HG02763 (cell line): ENCODE data around the gene GLS2.
"Not testable (repeated sequence)": the region's sequence is repeated elsewhere in the genome, so short reads cannot be mapped to it uniquely, and the experiment has no call there.

ENCODE experiments used
- ATAC-seq: cut with Tn5 transposase; IDR thresholded peaks from one replicate; pipeline ENCODE4 v1.9.1; 2021; ENCODE audit warnings: mild to moderate bottlenecking, moderate library complexity; ENCODE audit not compliant: unreplicated experiment

GLS2 gene

DNA sequence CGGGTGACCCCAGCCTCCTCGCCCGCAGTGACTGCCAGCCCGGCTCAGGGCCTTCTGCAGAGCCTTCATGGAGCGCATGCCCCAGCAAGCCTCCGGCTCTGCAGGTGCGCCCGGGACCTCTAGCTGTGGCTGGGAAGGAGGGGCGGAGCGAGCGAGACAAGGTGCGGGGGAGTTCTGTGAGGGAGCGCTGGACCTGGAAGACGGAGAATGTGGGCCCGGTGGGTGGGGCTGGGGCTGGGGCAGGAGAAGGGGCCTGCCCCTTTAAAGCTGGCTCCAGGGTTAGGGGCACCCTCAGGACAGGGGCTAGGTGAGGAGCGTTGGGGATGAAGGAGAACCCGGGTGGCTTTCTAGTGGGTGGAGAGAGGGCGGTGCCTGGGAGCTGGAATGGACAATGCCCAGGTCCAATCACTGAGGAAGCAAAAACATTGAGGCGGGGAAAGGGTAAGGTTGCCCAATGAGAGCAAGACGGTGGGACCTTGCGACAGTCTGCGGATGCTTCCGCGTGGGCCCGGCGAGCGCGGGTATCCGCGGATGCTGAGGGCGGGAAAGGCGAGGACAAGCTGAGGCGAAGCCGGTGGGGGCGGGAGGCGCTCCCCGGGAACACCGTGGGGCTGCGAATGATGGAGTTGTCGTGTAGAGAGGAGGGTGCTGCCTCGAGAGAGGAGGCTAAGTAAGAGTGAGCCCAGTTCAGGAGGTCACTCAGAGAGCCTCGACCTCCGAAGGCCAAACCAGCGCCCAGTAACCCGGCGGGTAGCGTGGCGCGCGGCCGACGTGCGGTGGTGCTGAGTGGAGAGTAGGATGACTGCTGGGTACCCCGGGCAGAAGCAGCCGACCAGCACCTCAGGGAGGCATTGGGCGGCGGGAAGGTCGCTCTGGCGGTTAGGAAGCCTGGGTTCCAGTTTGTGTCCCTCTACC lies at the start of gene GLS2:
TSS of gene GLS2 (minus strand) at position 121 of the 915 bp plus-strand sequence. CDS start at position 78, 43 bp downstream.
- peak; percentile 89 for ATAC-seq

DNA sequence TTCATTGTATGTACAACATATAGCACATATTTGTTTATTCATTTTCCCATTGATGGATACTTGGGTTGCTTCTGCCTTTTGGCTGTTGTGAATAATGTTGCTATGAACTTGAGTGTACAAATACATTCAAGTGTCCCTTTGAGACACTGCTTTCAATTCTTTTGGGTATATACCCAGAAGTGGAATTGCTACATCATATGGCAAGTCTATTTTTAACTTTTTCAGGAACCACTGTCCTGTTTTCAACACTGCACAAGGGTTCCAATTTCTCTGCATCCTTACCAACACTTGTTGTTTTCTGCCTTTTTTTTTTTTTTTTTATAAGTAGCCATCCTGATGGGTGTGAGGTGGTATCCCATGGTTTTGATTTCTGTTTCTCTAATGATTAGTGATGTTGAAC lies 49.6 kb upstream of the GLS2 start:
- ATAC-seq, result no peak

DNA sequence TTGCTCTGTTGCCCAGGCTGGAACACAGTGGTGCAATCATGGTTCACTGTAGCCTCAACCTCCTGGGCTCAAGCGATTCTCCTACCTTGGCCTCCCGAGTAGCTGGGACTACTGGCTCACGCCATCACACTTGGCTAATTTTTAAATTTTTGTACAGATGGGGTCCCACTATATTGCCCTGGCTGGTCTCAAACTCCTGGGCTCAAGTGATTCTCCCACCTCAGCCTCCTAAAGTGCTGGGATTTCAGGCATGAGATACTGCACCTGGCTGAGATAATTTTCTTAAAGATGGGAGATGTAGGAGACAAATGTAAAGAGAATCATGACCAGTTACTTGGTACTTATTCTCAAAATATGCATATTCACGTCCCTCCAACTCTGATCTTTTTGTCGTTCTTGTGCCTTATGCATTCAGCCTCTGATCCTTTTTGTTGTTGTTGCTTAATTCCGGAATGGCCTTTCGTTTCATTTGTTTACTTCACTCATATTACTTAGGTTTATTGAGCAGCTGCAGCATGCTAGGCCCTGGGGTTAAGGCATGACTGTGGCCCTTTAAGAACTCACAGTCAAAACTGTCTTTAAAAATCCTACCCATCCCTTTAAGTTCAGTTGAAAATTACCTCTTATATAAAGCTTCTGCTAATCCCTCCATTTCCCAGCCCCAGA lies 42.6 kb upstream of the GLS2 start:
- ATAC-seq, result no peak

DNA sequence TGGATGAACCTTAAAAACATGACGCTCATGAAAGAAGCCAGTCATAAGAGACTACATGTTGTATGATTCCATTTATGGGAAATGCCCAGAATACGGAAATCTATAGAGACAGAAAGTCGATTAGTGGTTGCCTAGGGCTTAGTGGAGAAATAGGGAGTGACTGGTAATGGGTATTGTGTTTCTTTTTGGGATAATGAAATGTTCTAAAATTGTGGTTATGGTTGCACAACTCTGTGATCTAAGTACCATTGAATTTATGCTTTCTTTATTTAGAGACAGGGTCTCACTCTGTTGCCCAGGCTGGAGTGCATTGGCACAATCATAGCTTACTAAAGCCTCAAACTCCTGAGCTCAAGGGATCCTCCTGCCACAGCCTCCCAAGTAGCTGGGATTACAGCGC lies 41.7 kb upstream of the GLS2 start:
- ATAC-seq, result no peak

DNA sequence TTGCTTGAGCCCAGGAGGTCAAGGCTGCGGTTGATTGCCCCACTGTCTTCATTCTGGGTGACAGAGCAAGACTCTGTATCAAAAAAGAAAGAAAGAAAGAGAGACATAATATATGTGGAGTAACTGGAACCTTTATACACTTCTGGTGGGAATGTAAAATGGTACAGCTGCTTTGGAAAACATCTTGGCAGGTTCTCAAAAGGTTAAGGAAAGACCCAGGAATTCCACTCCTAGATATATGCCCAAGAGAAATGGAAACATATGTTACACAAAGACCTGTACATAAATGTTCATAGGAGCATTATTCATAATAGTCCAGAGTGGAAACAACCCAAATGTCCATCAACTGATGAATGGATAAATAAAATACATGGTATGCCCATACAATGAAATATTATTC lies 40.9 kb upstream of the GLS2 start:
- ATAC-seq, result no peak

DNA sequence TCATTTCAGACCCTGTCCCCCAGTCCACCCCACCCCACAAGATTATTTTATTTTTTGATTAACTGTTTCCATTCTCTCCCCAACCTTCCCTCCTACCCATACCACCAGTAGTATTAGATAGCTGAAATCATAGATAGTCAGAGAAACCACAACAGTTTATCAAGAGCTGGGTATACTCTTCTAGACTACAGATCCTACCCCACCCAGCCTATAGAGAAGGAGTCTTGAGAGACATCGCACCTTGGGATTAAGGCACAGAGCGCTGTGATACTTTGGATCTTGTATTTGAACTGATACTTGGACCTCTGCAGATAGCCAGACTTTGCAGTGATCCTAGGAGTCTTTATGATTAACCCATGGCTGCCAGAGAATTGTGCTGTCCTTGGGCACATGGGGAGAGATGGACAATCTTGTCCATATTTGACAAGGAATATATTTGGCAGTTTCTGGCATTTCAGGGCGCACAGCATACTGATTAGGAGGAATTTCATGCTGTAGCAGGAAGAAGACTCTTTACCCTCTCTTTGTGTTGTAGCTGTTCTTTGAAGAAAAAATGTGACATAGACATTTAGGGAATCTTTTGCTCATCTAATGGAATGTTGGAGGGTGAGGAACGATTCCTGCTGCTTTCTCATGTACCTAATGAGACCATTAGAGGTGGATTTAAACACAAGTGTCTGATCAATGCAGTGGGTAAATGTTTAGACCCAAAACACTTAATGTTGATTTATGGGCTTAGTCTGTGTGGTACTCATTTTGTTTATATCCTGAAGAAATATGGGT lies 34.6 kb upstream of the GLS2 start:
- ATAC-seq, result no peak

DNA sequence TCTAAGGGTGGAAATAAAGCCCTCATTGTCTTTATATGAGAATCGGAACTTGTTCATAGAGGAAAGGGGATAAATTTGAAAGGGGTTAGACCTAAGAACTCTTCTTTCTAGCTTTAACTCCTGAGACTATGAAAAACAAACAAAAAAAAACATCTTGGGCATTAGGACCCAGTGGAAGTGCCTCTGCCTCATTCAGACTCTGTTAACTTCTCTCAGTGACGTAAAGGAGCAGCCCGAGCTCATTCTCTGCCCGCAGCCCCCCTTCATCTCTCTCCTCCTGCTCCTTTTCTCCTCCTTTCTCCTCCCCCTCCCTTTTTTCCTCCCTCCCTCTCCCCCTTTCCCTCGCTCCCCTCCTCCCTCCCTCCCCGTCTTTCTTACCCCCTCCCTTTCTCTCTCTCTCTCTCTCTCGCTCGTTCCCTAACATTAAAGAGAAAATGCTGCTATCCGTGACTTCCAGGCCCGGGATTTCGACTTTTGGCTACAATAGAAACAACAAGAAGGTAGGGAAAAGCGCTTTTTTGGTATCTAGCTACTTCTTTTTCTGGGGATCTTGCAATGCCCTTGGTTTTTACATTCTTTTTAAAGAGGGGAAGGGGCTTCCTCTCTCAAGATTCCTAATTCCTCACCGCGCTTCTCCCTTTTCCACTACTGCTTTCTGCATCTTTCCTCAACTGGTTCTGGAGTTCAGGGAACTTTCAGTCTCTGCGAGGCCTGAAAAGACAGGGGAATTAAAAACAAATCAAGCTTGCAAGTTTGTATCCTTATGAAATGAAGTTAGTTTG lies 33.8 kb upstream of the GLS2 start, which contains the start of gene RBMS2:
TSS of gene RBMS2 (plus strand) at position 231 of the 782 bp plus-strand sequence. CDS start at position 435, 204 bp downstream.
- no peak for ATAC-seq

DNA sequence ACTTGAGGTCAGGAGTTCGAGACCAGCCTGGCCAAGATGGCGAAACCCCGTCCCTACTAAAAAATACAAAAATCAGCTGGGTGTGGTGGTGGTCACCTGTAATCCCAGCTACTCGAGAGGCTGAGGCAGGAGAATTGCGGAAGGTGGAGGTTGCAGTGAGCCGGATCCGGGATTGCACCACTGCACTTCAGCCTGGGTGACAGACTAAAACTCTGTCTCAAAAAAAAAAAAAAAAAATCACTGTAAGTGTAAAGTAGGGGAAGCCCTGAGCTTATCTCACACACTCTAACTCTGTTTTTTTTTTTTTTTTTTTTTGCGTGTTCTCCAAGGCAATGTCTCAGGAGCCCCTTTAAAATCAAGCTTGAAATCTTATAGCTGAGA lies 33.2 kb upstream of the GLS2 start:
- ATAC-seq, result no peak

DNA sequence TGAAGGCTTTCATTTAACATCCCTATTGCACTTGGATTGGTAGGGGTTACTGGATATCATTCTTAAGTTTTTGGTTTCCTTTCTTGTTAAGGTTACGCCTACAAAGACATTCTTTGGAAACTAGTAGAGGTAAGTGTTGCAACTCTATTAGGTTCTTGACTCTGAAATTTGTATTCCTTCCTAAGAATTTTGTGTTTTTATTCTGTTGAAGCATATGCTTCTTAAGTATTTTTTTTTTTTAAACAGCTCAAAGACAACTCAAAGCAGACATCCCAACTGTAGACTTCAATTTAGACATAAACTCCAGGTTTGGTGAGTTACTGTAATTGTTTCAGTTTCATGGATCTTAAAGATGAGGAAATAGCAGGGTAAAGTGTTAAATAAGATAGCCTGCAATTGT lies 32.5 kb upstream of the GLS2 start:
- ATAC-seq, result no peak

DNA sequence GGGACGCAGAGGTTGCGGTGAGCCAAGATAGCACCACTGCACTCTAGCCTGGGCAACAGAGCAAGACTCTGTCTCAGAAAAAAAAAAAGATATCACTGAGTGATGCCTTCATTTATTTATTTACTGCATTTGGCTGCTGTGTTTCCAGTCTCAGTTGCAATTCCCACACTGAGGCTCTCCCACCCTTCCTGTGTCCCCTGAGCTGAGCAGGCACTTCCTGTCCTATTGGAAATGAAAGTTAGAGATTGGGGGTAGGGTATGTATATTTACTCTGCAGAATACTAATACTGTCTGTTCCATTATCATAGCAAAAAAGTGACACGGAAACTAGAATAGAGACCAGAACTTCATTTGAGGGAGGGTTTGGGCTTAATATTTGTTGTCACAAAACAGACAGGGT lies 32.1 kb upstream of the GLS2 start:
- no peak for ATAC-seq

DNA sequence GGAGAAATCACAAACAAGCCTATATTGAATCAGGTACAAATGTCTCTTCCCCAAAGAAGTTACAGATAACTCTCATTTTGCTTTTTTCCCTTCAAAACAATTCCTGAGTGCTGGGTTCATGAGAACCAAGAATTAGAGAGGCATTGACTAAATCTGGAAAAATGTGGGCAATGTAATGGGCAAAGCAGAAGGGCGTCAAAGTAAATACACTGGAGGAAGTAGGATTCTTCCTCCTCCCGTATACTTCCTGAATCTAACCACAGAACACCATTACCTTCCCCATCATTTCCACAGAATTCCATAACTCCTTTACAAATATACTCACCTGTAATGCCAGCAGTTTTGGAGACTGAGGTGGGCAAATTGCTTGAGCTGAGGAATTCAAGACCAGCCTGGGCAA lies 30.6 kb upstream of the GLS2 start:
- ATAC-seq, result no peak

DNA sequence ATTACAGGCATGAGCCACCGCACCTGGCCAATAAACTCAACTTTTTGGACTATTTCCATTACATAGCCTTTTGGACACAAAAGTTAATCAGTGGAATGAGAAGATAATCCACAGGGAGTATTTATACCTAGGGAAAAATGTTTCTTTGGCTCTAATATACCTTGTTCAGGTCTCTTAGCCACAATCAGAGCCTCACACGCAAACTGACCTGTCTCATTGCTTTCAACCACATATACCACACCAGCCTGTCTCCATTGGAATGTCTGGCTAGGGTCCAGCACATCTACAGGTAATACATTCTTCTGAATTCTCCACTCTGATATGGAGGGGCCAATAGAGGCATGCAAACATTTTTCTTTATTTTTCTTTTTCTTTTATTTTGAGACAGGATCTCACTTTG lies 29.9 kb upstream of the GLS2 start:
- ATAC-seq, result no peak

DNA sequence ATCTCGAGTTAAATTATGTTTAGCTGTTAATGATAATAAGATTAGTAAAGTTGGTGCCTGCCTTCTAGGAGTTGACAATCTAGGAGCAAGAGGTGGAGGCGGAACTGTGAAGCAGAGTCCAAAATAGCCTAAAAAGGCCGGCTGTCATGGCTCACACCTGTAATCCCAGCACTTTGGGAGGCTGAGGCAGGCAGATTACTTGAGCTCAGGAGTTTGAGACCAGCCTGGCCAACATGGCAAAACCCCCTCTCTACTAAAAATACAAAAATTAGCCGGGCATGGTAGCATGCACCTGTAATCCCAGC lies 26.0 kb upstream of the GLS2 start:
- ATAC-seq, result not testable (repeated sequence)

DNA sequence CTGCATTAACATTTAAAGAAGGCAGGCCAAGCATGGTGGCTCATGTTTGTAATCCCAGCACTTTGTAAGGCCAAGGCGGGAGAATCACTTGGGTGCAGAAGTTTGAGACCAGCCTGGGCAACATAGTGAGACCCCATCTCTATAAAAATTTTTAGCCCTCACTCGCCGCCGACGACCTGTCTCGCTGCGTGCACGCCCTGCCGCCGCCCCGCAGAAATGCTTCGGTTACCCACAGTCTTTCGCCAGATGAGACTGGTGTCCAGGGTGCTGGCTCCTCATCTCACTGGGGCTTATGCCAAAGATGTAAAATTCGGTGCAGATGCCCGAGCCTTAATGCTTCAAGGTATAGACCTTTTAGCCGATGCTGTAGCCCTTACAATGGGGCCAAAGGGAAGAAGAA lies 22.8 kb upstream of the GLS2 start:
- ATAC-seq, result no peak

DNA sequence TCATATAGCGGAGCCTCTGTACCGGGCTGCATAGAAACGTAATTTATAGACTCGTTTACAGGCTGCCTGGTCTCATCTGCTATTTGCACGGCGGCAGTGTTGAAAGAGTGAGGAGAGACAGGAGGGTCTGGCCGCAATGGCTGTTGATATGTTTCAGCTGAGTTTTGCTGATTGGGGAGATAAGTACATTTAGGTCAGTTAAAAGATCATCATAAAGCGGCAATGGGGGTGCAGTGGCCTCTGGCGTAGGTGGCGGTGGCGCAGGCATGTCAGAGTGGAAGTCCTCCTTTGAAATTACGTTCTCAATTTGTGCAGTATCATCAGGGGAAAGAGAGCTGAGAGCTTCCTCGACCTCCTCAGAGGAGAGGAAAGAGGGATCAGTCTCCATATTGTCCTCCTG lies 11.9 kb upstream of the GLS2 start:
- not testable (repeated sequence) for ATAC-seq

DNA sequence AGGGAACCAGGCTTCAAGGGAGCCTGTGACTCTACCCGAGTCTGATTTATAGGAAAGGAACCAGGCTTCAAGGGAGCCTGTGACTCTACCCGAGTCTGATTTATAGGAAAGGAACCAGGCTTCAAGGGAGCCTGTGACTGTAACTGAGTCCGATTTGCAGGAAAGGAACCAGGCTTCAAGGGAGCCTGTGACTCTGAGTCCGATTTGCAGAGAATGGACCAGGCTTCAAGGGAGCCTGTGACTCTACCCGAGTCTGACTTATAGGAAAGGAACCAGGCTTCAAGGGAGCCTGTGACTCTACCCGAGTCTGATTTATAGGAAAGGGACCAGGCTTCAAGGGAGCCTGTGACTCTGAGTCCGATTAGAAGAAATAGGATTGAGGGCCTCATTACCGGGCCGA lies 11.5 kb upstream of the GLS2 start:
- ATAC-seq, result not testable (repeated sequence)

DNA sequence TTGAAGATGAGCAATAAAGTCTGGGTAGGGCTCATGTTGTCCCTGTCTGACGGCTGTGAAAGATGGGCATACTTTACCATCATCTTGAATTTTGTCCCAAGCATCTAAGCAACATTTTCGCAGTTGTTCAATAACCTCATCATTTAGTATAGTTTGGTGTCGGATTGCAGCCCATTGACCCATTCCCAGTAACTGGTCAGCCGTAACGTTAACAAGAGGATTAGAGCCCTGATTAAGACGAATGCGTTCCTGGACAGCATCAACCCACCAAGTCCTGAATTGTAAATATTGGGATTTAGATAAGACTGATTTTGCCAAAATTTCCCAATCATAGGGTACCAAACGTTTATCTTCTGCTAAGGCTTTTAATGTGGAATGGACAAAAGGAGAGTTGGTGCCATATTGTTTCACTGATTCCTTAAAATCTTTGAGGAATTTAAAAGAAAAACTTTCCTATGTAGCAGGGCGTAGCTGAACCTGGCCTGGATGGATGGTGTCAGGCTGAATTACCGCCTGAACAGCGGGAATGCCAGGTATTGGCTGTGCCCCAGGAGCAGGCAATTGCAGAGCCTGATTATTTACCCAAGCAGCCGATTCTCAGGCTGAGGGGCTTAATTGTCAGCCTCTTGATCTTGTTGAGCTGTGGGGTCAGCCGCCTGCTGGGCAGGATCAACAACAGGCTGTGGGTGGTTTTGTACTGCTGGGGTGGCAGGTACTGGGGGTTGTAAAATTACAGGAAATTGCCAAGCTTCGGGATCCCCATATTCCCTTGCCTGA lies 10.4 kb upstream of the GLS2 start:
- ATAC-seq, result not testable (repeated sequence)

DNA sequence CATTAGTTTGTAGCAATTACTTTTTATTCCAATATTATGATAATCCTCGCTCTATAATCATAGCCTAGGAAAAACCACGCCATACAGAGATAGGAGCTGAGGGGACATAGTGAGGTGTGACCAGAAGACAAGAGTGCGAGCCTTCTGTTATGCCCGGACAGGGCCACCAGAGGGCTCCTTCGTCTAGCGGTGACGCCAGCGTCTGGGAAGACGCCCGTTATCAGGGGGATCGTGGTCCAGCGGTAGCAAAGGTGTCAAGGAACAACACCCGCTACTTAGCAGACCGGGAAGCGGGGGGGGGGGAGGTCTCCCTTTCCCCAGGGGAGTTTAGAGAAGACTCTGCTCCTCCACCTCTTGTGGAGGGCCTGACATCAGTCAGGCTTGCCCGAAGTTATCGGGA lies 8.7 kb upstream of the GLS2 start:
- not testable (repeated sequence) for ATAC-seq

DNA sequence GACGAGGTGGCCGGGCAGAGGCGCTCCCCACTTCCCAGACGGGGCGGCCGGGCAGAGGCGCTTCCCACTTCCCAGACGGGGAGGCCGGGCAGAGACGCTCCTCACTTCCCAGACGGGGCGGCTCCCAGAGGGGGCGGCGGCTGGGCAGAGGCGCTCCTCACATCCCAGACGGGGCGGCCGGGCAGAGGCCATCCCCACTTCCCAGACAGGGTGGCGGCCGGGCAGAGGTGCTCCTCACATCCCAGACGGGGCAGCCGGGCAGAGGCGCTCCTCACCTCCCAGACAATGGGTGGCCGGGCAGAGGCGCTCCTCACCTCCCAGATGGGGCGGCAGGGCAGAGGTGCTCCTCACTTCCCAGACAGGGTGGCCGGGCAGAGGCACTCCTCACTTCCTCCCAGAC lies 6.5 kb upstream of the GLS2 start:
- ATAC-seq, result not testable (repeated sequence)

DNA sequence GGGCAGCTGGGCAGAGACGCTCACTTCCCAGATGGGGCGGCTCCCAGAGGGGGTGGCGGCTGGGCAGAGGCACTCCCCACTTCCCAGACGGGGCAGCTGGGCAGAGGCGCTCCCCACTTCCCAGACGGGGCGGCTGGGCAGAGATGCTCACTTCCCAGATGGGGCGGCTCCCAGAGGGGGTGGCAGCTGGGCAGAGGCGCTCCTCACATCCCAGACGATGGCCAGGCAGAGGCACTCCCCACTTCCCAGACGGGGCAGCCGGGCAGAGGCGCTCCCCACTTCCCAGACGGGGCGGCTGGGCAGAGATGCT lies 6.1 kb upstream of the GLS2 start:
- not testable (repeated sequence) for ATAC-seq
